Fibroblast of gingiva (primary cell): ENCODE data around the gene INPP4A.
"Not testable (repeated sequence)": the region's sequence is repeated elsewhere in the genome, so short reads cannot be mapped to it uniquely, and the experiment has no call there.

Experiments used
- DNase-seq: peaks from one replicate; pipeline ENCODE4 v3.0.0-alpha.2; 2011; ENCODE audit warnings: low read depth

Gene INPP4A

GRCh38 chr2:98586551-98587140 is 142.0 kb downstream of the INPP4A start:
- DNase-seq, result no peak

- DNase-seq, result no peak
Measured at GRCh38 chr2:98588880-98589431, 144.3 kb downstream of the INPP4A start.

DNA sequence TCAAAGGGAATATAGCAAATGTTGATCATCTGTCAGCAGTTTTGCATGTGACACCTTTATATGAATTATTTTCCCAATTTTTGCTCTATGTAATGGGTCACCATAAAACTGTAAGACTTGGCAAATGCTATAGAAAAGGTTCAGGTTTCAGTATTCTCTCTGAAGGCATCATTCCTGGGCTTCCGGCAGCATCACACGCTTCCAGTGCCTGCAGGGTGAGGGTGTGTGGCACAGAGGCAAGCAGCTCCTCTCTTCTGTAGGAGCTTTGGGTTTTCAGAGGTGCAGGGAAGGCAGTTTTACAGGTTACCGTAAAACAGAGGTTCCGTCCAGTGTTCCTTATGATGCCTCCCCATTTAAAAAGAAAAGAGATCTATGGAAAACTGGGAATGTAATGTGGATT is 144.8 kb downstream of the INPP4A start:
- DNase-seq, result no peak

DNA sequence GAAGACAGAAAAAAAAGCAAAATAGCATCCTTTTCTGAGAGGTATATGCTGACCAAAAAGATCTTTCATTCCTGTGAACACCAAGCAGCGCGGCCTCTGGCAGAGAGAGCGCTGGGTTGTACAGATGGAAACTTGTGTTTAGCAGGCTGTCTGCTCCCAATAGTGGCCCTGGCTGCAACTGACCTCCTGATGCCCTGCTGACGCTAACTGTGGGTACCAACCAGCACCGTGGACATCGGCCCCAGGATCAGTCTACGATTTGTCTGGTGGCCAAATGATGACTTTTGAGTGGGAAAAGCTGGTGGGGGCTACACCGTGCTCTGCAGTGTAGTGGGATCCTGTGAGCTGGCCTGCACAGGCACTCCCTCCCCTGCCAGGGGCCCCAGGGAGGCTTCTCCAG is 147.9 kb downstream of the INPP4A start:
- no peak for DNase-seq

- DNase-seq, result not testable (repeated sequence)
Measured at GRCh38 chr2:98594665-98595064, 150.0 kb downstream of the INPP4A start.

- peak; percentile 52 for DNase-seq
Measured at GRCh38 chr2:98598781-98599428, 154.2 kb downstream of the INPP4A start.

GRCh38 chr2:98601532-98602132 is 157.0 kb downstream of the INPP4A start:
- DNase-seq, result peak; percentile 26

GRCh38 chr2:98604547-98604946 is 159.9 kb downstream of the INPP4A start:
- peak; percentile 34 for DNase-seq

GRCh38 chr2:98605076-98605475 is 160.4 kb downstream of the INPP4A start:
- no peak for DNase-seq

GRCh38 chr2:98606431-98606830 is 161.8 kb downstream of the INPP4A start:
- DNase-seq, result no peak

GRCh38 chr2:98607104-98607503 is 162.4 kb downstream of the INPP4A start:
- DNase-seq, result no peak

- DNase-seq, result peak; percentile 8
Measured at GRCh38 chr2:98607741-98608115, 163.1 kb downstream of the INPP4A start.

GRCh38 chr2:98608116-98608961 is 163.7 kb downstream of the INPP4A start, which contains the start of the genes COA5 and UNC50:
TSS of gene COA5 (minus strand) at chr2:98608512. CDS start at chr2:98608405, 107 bp downstream.
TSS of gene UNC50 (plus strand) at chr2:98608589. CDS start at chr2:98609760, 1,171 bp downstream.
- DNase-seq, result peak; percentile 93

DNA sequence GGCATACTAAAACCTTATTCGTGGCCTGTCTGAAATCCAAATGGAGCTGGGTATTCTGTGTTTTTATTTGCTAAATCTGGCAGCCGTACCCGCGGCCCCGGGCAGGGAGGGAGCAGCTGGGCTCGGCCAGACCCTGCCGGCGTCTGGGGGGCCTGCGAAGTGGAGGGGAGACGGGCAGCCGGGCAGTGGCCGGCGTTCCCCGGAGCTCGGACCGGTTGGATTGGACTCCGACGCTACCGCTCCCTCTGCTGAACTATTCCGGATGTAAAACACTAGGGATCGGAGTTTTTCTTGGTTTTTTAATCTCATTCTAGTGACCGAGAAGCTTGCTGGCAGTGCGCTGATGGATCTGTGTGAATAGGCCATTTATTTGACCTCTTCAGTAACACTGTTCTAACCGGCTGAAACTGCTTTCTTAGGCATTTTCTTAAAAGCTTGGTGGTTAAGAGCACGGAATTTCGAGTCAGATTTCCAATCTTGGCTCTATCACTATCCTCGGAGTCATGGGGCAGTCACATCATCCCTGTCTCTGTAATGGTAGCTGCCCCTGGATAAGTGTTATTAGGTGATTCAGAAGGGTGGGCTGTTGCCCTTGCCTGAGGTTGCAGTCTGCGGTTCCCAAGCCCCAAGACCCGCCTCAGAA is 164.4 kb downstream of the INPP4A start:
- DNase-seq, result peak; percentile 50

DNA sequence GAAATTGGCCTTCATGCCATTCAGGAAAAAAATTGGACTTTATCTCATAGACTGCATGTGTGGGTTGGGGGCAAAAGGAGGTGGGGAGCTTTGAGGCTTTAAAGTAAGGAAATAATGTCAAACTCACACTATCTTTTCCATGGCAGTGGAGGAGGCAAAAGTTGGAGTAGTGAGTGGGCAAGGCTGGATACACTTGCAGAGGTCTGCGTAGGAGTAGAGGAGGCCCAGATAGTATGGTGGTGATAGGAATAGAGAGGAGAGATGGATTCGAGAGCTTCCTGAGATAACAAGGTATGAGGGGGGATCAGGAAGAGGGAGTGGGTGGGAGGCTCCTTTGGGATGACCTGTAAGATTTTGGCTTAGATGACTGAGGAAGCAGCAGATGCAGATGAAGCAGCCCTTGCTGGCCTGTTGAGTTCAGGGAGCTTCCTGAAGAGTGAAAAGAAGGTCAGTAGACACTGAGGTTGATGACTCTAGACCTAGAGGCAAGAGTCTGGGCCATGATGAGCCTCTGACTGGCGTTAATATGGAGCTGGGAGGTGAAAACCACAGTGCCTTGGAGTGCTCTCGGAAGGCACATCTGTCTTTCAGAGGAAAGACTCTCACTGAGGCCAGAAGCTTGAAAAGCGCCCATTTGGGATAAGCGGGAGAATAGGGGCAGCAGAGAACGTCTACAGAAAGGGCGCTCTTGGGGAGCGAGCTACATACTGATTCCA is 169.5 kb downstream of the INPP4A start:
- DNase-seq, result no peak

GRCh38 chr2:98615481-98615880 is 170.8 kb downstream of the INPP4A start:
- no peak for DNase-seq

GRCh38 chr2:98617149-98617548 is 172.5 kb downstream of the INPP4A start:
- no peak for DNase-seq

- DNase-seq, result peak; percentile 60
Measured at GRCh38 chr2:98623657-98624056, 179.0 kb downstream of the INPP4A start.

DNA sequence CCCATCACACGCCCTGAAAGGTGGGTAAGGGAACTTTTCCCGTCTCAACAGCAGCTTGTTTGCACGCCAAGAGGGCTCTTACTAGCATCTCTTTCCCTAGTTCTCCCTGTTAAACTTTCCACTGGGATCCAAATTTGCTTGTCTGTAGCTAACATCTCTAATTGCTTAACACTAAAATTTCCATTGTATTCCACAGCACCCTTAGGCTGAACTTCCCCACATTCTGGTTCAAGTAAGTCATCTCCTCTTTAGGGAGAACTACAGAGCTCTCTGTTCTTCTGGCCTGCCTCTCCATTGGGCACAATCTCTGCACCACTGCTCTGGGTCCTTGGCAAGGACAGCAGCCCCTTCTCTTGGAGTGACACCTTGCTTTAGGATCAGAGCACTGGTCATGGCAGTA is 187.7 kb downstream of the INPP4A start:
- no peak for DNase-seq

- DNase-seq, result no peak
Measured at GRCh38 chr2:98634406-98635092, 189.9 kb downstream of the INPP4A start.
